Stomach (tissue), 9 donors: ENCODE results near the gene FAM171A1. TPM values are rescaled to one million over a fixed set of nuclear protein-coding genes. Genes with fewer than 3 reads are reported as not detected.

ENCODE experiments used
- DNase-seq, 2 donors: peaks; one replicate each; pipeline versions ENCODE4 v3.0.0 to v3.0.0-alpha.2; 2013 to 2019
- H3K27ac ChIP-seq, 5 donors: fragments of 200-600 bp in 4 of 5; sonication (generic) in 4 of 5; one replicate each; pipeline ENCODE4 v1.5.1; 2013 to 2019; ENCODE audit warnings: mild to moderate bottlenecking in 1 of 5, moderate library complexity in 1 of 5
- H3K27me3 ChIP-seq, 3 donors: fragments of 200-600 bp; sonication (generic); one replicate each; pipeline ENCODE4 v1.5.1; 2017 to 2019; ENCODE audit warnings: mixed run types in 1 of 3
- H3K36me3 ChIP-seq, 4 donors: fragments of 200-600 bp; sonication (generic); 1 replicate in 3 of 4; 2 replicates in 1 of 4; pipeline ENCODE4 v1.5.1; 2016 to 2019
- H3K4me1 ChIP-seq, 4 donors: fragments of 200-600 bp; sonication (generic); one replicate each; pipeline ENCODE4 v1.5.1; 2016 to 2019
- H3K4me3 ChIP-seq, 4 donors: fragments of 200-600 bp; sonication (generic) in 3 of 4; one replicate each; pipeline ENCODE4 v1.5.1; 2016 to 2019; ENCODE audit warnings: mild to moderate bottlenecking in 1 of 4
- H3K9me3 ChIP-seq, 4 donors: fragments of 200-600 bp; sonication (generic); one replicate each; pipeline ENCODE4 v1.5.1; 2016 to 2019
- EP300 ChIP-seq: sonication (generic); formaldehyde crosslinking; IDR thresholded peaks from one replicate; pipeline ENCODE4 v1.6.1; 2017; ENCODE audit warnings: antibody characterized with exemption
- POLR2A ChIP-seq, 4 donors: fragments of 450-650 bp; IDR thresholded peaks; one replicate each; pipeline ENCODE4 v1.6.1; 2016; ENCODE audit warnings: antibody characterized with exemption in 4 of 4, control low read depth in 2 of 4, mild to moderate bottlenecking in 1 of 4, moderate library complexity in 1 of 4
- POLR2AphosphoS5 ChIP-seq, 3 donors: sonication (generic); formaldehyde crosslinking; IDR thresholded peaks; one replicate each; pipeline ENCODE4 v1.6.1; 2016; ENCODE audit warnings: antibody characterized with exemption in 3 of 3
- WGBS, 5 donors: extraction: QIAGEN DNeasy Blood & Tissue Kit in 3 of 5; methylation state at CpG; one replicate each; pipeline versions ENCODE4 v1.1.5 to v1.1.7; 2013 to 2018; 5-methylcytosine and 5-hydroxymethylcytosine counted together
- intact Hi-C: fragments of 100-400 bp; cut with DNase I; formaldehyde crosslinking; loops from one replicate; pipeline ENCODE4 v1.15.1; 2023; ENCODE audit warnings: low total_unique reads
- polyA plus RNA-seq, 3 donors: library from polyadenylated mRNA; stranded (reverse); fragments of 200-250 nt; gene quantifications; one replicate each; pipeline ENCODE4 v1.2.3, GENCODE V29; 2013
- total RNA-seq, 5 donors: library from RNA; depleted of rRNA; stranded (reverse); fragments of >200 nt; gene quantifications; one replicate each; pipeline versions ENCODE4 v1.1.0 to v1.2.3, GENCODE V29; 2014 to 2016
- TF ChIP-seq, protein P1 (sequence below), 7 experiments: fragments of 450-650 bp in 4 of 7; fragments of 200-600 bp in 3 of 7; sonication (generic) in 3 of 7; IDR thresholded peaks; one replicate each; pipeline ENCODE4 v1.5.1; 2016 to 2019; ENCODE audit warnings: antibody characterized with exemption in 7 of 7, control low read depth in 2 of 7, mild to moderate bottlenecking in 1 of 7
- donor health status: healthy with polysubstance abuse.
- donor health status: Bipolar disorder and iron deficiency.
- donor health status: healthy.

FAM171A1 gene
- total and polyA plus RNA-seq, 8 donors, result 1.8 to 98.7 (median 10.3) TPM

DNA sequence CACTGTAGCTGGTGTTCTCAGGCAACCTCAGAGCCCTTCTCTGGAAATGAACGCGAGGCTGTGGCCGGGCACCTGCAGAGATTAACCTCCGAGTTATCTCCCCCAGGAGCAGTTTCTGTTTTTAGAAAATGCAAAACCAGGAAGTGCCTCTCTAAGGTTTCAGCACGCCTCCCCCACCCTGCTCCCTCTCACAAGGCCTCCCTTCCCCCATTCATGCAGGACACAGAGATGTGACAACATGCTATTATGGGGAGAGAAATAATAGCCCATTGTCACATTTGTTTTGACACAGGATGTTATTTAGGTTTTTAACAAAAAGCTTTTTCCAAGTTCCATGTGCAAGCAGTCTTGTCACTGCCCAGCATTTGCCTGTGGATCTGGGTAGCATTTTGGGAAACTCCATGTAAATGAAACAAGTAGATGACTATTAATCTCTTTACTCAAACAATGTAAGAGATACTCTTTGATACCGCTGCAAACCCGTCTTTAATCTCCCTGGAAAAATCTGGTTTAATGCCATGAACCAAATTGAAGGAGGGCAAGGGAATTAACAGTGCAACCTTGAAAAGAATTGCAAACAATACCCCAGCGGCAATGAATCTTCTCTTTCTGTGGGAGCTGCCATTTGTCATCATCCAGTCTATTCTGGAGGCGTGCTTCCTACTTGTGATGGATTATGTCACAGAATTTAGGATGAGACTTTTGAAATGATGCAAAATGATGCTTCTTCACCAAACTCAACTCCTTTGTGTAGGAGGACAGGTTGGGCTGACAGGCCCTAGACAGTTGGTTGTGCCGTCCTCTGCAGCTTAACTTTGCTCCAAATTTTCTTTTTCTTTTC, 116.1 kb downstream of the FAM171A1 start:
- Histone ChIP-seq H3K27me3 (no peaks in the 10 kb centered on the region), H3K36me3 (peaks cover 0 to 6% (median 0%) of the 10 kb centered on the region in 4 donors), H3K4me1 (peaks cover 0 to 16% (median 7%) of the 10 kb centered on the region in 4 donors), H3K4me3 (peak overlapping the region; percentile 14 to 37 (median 20)), H3K27ac (peak overlapping the region in 4 of 5 donors; percentile 12 to 57 (median 43)), H3K9me3 (no peaks in the 10 kb centered on the region)
- TF ChIP-seq, protein P1, sequence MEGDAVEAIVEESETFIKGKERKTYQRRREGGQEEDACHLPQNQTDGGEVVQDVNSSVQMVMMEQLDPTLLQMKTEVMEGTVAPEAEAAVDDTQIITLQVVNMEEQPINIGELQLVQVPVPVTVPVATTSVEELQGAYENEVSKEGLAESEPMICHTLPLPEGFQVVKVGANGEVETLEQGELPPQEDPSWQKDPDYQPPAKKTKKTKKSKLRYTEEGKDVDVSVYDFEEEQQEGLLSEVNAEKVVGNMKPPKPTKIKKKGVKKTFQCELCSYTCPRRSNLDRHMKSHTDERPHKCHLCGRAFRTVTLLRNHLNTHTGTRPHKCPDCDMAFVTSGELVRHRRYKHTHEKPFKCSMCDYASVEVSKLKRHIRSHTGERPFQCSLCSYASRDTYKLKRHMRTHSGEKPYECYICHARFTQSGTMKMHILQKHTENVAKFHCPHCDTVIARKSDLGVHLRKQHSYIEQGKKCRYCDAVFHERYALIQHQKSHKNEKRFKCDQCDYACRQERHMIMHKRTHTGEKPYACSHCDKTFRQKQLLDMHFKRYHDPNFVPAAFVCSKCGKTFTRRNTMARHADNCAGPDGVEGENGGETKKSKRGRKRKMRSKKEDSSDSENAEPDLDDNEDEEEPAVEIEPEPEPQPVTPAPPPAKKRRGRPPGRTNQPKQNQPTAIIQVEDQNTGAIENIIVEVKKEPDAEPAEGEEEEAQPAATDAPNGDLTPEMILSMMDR (IDR thresholded peaks at IDR 0.05), result no peak
- no peak for TF ChIP-seq EP300
- TF ChIP-seq POLR2AphosphoS5 (IDR thresholded peaks at IDR 0.05), result no peak
- TF ChIP-seq POLR2A (IDR thresholded peaks at IDR 0.05), result no peak
- intact Hi-C loops, result loop anchor here (10.0 kb wide), 1 partner anchor 110 kb away; no protein-coding TSS in a partner anchor
- WGBS, 5 donors, result 44 to 60% (median 46%) methylated on average over 10 of the region's 10 CpGs
- DNase-seq, result peak; percentile 34 to 79

DNA sequence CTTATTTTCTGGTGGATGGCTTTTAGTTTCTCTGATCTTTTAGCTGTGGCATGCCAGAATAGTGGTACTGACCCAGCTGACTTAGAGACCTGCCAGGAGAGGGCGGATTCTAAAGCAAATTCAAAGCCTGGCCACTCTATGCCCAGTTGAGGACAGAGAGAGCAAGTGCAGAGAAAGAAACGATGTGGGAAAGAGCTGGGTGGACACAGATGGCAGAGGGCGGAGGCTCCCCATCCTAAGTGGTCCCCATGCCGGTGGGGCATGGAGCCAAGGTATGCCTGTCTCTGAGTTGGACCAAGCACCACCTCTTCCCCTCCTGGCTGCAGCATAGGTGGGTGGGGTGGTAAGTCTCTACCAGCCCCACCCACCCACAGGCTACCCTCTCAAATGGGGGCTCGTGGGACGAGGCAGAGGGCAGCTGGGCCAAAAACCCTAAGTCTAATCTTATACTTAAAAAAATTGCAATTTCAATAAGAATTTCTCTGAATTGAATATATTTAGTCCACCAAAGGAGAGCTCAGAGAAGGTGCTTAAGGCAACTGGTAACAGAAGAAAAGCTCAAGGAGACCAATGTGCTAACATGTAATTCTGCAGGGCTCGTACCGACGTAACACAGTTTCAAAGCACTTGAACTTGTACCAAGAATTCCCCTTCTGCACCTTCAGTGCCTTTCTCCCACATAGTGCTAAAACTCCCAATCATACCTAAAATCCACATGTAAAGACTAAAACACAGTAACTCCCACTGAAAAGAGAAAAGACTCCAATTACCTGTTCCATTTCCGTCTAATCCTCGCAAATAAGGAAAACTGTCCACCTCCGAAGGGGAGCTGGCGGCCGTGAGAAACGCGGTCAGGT, 116.9 kb downstream of the FAM171A1 start:
- DNase-seq, result no peak
- Histone ChIP-seq H3K9me3 (no peaks in the 10 kb centered on the region), H3K4me1 (peaks cover 0 to 16% (median 7%) of the 10 kb centered on the region in 4 donors), H3K27ac (peak overlapping the region in 4 of 5 donors; percentile 12 to 57 (median 43)), H3K4me3 (peak overlapping the region; percentile 14 to 37 (median 20)), H3K36me3 (peaks cover 0 to 6% (median 0%) of the 10 kb centered on the region in 4 donors), H3K27me3 (no peaks in the 10 kb centered on the region)
- intact Hi-C loops, result loop anchor here (10.0 kb wide), 1 partner anchor 111 kb away; no protein-coding TSS in a partner anchor
- TF ChIP-seq POLR2A (IDR thresholded peaks at IDR 0.05) (no peak), POLR2AphosphoS5 (IDR thresholded peaks at IDR 0.05) (no peak), EP300 (no peak)
- TF ChIP-seq, protein P1 (IDR thresholded peaks at IDR 0.05), result no peak
- WGBS, 5 donors, result 37 to 58% (median 50%) methylated on average over 16 of the region's 16 CpGs

DNA sequence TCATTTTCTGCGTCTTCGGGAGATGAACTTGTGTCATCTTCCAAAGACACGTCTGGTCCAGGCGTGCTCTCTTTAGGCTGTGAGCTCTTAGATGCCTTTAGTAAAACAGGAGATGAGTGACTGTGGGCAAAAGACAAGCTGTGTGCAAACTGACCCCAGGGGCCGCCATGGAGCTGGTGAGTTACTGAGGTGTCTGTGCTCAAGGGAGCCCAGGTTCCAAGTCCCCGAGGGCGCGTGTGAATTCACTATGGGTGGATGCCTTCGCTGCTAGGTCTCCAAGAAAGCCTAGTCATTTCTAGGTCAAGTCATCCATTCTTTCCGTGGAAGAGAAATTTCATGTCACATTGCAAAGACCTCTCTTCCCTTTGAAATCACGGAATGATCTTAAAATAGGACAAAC, 118.7 kb downstream of the FAM171A1 start:
- TF ChIP-seq POLR2AphosphoS5 (IDR thresholded peaks at IDR 0.05) (no peak), POLR2A (IDR thresholded peaks at IDR 0.05) (no peak), EP300 (no peak)
- TF ChIP-seq, protein P1 (IDR thresholded peaks at IDR 0.05), result no peak
- Histone ChIP-seq H3K4me3 (no peak overlapping the region), H3K27ac (no peak overlapping the region), H3K4me1 (peaks cover 0 to 16% (median 7%) of the 10 kb centered on the region in 4 donors), H3K27me3 (no peaks in the 10 kb centered on the region), H3K36me3 (peaks cover 0 to 16% (median 7%) of the 10 kb centered on the region in 4 donors), H3K9me3 (no peaks in the 10 kb centered on the region)
- DNase-seq, result no peak
- intact Hi-C loops, result loop anchor here (10.0 kb wide), 1 partner anchor 112 kb away; no protein-coding TSS in a partner anchor
- 87 to 98% (median 97%) methylated on average over 11 of the region's 11 CpGs for WGBS, 5 donors

DNA sequence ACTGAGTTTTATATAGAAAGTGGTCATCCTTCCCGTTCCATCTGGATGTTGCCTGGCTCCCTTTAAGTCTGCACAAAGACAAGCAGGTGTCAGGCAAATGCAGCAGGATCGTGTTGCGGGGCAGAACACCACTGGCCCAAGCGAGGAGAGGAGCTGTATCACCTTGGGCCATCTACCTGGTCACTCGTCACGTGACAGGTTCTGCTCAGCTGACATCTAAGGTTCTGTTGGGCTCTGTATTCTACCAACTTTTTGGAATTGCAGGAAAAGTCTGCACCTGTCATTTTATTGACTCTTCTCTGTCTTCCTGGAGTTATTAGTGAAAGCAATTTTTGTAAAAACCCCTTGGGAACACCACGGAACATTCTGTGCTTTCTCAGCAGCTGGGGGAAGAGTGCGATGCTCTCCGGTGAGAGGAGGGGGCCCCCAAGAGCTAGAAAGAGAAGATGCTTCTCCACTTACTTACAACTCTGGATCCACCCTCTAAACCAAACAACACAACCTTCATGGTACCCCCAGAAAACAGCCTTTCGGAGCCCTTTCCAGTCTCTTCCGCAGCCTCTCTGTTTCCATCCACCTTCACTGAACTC, 119.2 kb downstream of the FAM171A1 start:
- peaks cover 0 to 16% (median 7%) of the 10 kb centered on the region in 4 donors for H3K4me1 ChIP-seq
- H3K36me3 ChIP-seq, result peaks cover 0 to 21% (median 9%) of the 10 kb centered on the region in 4 donors
- WGBS, 5 donors, result 87 to 96% (median 93%) methylated on average over 11 of the region's 11 CpGs
- H3K27ac ChIP-seq, result no peak overlapping the region
- TF ChIP-seq POLR2AphosphoS5 (IDR thresholded peaks at IDR 0.05) (no peak), POLR2A (IDR thresholded peaks at IDR 0.05) (no peak), EP300 (no peak)
- TF ChIP-seq, protein P1 (IDR thresholded peaks at IDR 0.05), result no peak
- DNase-seq, result no peak
- intact Hi-C loops, result loop anchor here (10.0 kb wide), 1 partner anchor 113 kb away; no protein-coding TSS in a partner anchor
- no peaks in the 10 kb centered on the region for H3K27me3 ChIP-seq
- H3K4me3 ChIP-seq, result no peak overlapping the region
- no peaks in the 10 kb centered on the region for H3K9me3 ChIP-seq
